HepG2 (cell line): ENCODE results near the gene CAMTA1. TPM values are rescaled to one million over a fixed set of nuclear protein-coding genes. Genes with fewer than 3 reads are reported as not detected.

Source experiments
- ATAC-seq: fragments of 200-7000 bp; cut with Tn5 transposase; 3 replicates; pipeline ENCODE4 v1.9.1; 2020; ENCODE audit warnings: mild to moderate bottlenecking, moderate library complexity
- BruUV-seq: library from RNA; stranded (reverse); fragments of 400-500 nt; replicated peaks from 2 replicates; lab custom pipeline; 2021; lab: Mats Ljungman, UMichigan
- CTCF ChIA-PET: fragments of 300-600 bp; formaldehyde crosslinking; extraction: SDS; loops from one replicate; lab custom pipeline; 2021; ENCODE audit warnings: low total read pairs, inconsistent platforms, low intra/inter-chr PET ratio; lab: Yijun Ruan, JAX
- POLR2A ChIA-PET: fragments of 350-600 bp; sonication (Branson Sonifier 250); formaldehyde crosslinking; loops from one replicate; lab custom pipeline; 2020; ENCODE audit warnings: antibody characterized with exemption, inconsistent platforms; lab: Yijun Ruan, JAX
- DNase-seq: peaks from one replicate; pipeline ENCODE4 v3.0.0-alpha.2; 2015; ENCODE audit warnings: low spot score
- FAIRE-seq: peaks from 3 replicates; lab custom pipeline; 2011; peaks lifted over from hg19 to GRCh38; lab: Jason Lieb, UNC
- H2AFZ ChIP-seq: one replicate; pipeline ENCODE4 v1.6.1; 2011; ENCODE audit warnings: low read length, inconsistent platforms
- H3K27ac ChIP-seq: fragments of 300-600 bp; 3 replicates; pipeline ENCODE4 v1.8.0; 2011; ENCODE audit warnings: mixed run types, mild to moderate bottlenecking, mixed read lengths, low read length, inconsistent platforms; ENCODE audit not compliant: insufficient read depth; ENCODE audit errors: extremely low read length
- H3K27me3 ChIP-seq, 2 experiments: fragments of 200-600 bp in 1 of 2; 2 replicates in 1 of 2; 3 replicates in 1 of 2; pipeline versions ENCODE4 v1.6.0 to v1.8.0; 2011; ENCODE audit warnings: low read length in 2 of 2, mild to moderate bottlenecking in 2 of 2, moderate library complexity in 2 of 2, inconsistent platforms in 1 of 2; ENCODE audit not compliant: insufficient read depth in 2 of 2, control insufficient read depth in 1 of 2
- H3K36me3 ChIP-seq, 2 experiments: fragments of 200-600 bp in 1 of 2; replicated peaks in 1 of 2; 2 replicates in 1 of 2; 3 replicates in 1 of 2; pipeline versions ENCODE4 v1.5.1 to v1.8.0; 2011; ENCODE audit warnings: low read length in 2 of 2, inconsistent platforms in 1 of 2; ENCODE audit not compliant: insufficient read depth in 2 of 2, control insufficient read depth in 1 of 2
- H3K4me1 ChIP-seq: 2 replicates; pipeline ENCODE4 v1.5.1; 2012; ENCODE audit warnings: low read length, inconsistent platforms; ENCODE audit not compliant: insufficient read depth
- H3K4me2 ChIP-seq: 2 replicates; pipeline ENCODE4 v1.6.0; 2011; ENCODE audit warnings: low read depth, low read length, inconsistent platforms
- H3K4me3 ChIP-seq, 3 experiments: fragments of 200-600 bp in 1 of 3; sonication (generic), shearing (Covaris generic) in 1 of 3; replicated peaks in 1 of 3; 2 replicates each; pipeline ENCODE4 v1.5.1; 2011 to 2016; ENCODE audit warnings: low read length in 3 of 3, inconsistent platforms in 2 of 3, low read depth in 2 of 3, mild to moderate bottlenecking in 2 of 3, control low read depth in 1 of 3, mixed read lengths in 1 of 3; ENCODE audit not compliant: insufficient read depth in 1 of 3
- H3K79me2 ChIP-seq: one replicate; pipeline ENCODE4 v1.6.1; 2011; ENCODE audit warnings: low read length, inconsistent platforms; ENCODE audit not compliant: insufficient read depth
- H3K9ac ChIP-seq: 2 replicates; pipeline ENCODE4 v1.6.0; 2011; ENCODE audit warnings: mild to moderate bottlenecking, low read depth, low read length, inconsistent platforms; ENCODE audit not compliant: insufficient read depth
- H3K9me3 ChIP-seq: 2 replicates; pipeline ENCODE4 v1.5.1; 2012; ENCODE audit warnings: mild to moderate bottlenecking, low read length
- H4K20me1 ChIP-seq: 2 replicates; pipeline ENCODE4 v1.6.0; 2011; ENCODE audit warnings: inconsistent platforms, mild to moderate bottlenecking, low read length, moderate library complexity; ENCODE audit not compliant: insufficient read depth
- ARID3A ChIP-seq: IDR thresholded peaks from 2 replicates; pipeline ENCODE4 v1.6.1; 2012; ENCODE audit warnings: low read depth, low read length, improper control_type of control experiment
- NCOA2 ChIP-seq: sonication (generic); formaldehyde crosslinking; IDR thresholded peaks from 2 replicates; pipeline ENCODE4 v1.8.0; 2022; ENCODE audit warnings: inconsistent platforms
- ZNF570 ChIP-seq: sonication (generic); formaldehyde crosslinking; IDR thresholded peaks from 2 replicates; pipeline ENCODE4 v1.4.0; 2020; ENCODE audit warnings: mild to moderate bottlenecking, missing genetic modification reagents, borderline replicate concordance
- ZNF746 ChIP-seq: sonication (generic); formaldehyde crosslinking; IDR thresholded peaks from 2 replicates; pipeline ENCODE4 v1.8.0; 2022; ENCODE audit warnings: mild to moderate bottlenecking, missing genetic modification reagents
- WGBS: methylation state at CpG from one replicate; pipeline ENCODE4 v1.1.6; 2017; ENCODE audit warnings: low lambda C conversion rate; 5-methylcytosine and 5-hydroxymethylcytosine counted together
- in situ Hi-C: cut with HindIII; loops from 2 replicates; pipeline ENCODE4 v1.10.0; 2017; ENCODE audit warnings: low pct_unique_long_range_greater_than_20kb; ENCODE audit not compliant: extremely low pct_ligation_motif_present
- intact Hi-C: fragments of 100-400 bp; cut with micrococcal nuclease; formaldehyde crosslinking; loops from one replicate; pipeline ENCODE4 v1.10.0; 2022; ENCODE audit not compliant: unreplicated experiment
- polyA plus RNA-seq, 8 experiments: library from polyadenylated mRNA; depleted of rRNA in 3 of 8; stranded (reverse) in 7 of 8; unstranded in 1 of 8; fragments of >200 nt; fragmentation: Illumina TruSeq in 4 of 8; extraction: Trizol in 4 of 8; gene quantifications; 2 replicates each; pipeline versions ENCODE4 v1.2.1 to v1.2.3, GENCODE V29; 2011 to 2016; ENCODE audit warnings: low read depth in 4 of 8, missing spikeins in 1 of 8, mixed read lengths in 1 of 8; ENCODE audit not compliant: insufficient read depth in 1 of 8
- total RNA-seq, 5 experiments: library from RNA; depleted of rRNA; stranded (reverse); fragments of >200 nt; fragmentation: Illumina TruSeq; extraction: Trizol; gene quantifications; 2 replicates each; pipeline ENCODE4 v1.2.3, GENCODE V29; 2016; ENCODE audit warnings: low read depth in 1 of 5
- TF ChIP-seq, protein P1 (sequence below): sonication (generic); formaldehyde crosslinking; IDR thresholded peaks from 2 replicates; pipeline ENCODE4 v1.5.0; 2020; ENCODE audit warnings: mild to moderate bottlenecking, missing genetic modification reagents

CAMTA1 gene
- total and polyA plus RNA-seq, 2 of the 13 experiments (the other 11 are each of a cell fraction or from before 2014, with no cell fraction given): 25.0 to 36.4 TPM

- TF ChIP-seq ARID3A (no peak), ZNF746 (CRISPR knock-in tag) (no peak), NCOA2 (no peak), ZNF570 (CRISPR knock-in tag) (no peak)
- TF ChIP-seq, protein P1, sequence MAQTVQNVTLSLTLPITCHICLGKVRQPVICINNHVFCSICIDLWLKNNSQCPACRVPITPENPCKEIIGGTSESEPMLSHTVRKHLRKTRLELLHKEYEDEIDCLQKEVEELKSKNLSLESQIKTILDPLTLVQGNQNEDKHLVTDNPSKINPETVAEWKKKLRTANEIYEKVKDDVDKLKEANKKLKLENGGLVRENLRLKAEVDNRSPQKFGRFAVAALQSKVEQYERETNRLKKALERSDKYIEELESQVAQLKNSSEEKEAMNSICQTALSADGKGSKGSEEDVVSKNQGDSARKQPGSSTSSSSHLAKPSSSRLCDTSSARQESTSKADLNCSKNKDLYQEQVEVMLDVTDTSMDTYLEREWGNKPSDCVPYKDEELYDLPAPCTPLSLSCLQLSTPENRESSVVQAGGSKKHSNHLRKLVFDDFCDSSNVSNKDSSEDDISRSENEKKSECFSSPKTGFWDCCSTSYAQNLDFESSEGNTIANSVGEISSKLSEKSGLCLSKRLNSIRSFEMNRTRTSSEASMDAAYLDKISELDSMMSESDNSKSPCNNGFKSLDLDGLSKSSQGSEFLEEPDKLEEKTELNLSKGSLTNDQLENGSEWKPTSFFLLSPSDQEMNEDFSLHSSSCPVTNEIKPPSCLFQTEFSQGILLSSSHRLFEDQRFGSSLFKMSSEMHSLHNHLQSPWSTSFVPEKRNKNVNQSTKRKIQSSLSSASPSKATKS (CRISPR knock-in tag): no peak
- Histone ChIP-seq H3K9ac (no peak overlapping the region), H3K79me2 (no peaks in the 10 kb centered on the region), H3K9me3 (no peaks in the 10 kb centered on the region), H3K4me1 (no peaks in the 10 kb centered on the region), H4K20me1 (no peaks in the 10 kb centered on the region), H3K4me2 (no peak overlapping the region), H3K27me3 (peaks cover 2 to 16% of the 10 kb centered on the region in 2 experiments; a peak in 3 of 5 replicates), H3K4me3 (no peak overlapping the region), H3K27ac (no peak overlapping the region), H3K36me3 (no peaks in the 10 kb centered on the region), H2AFZ (no peak overlapping the region)
- DNase-seq (no peak), ATAC-seq (no peak), FAIRE-seq (no peak)
- intact Hi-C loops: no loop called here
- ChIA-PET POLR2A (no interaction called here), CTCF (no interaction called here)
- in situ Hi-C loops: no loop called here
- no TSS peak for BruUV-seq
- 0% methylated on average over 3 of the region's 13 CpGs for WGBS
These were observed 698.6 kb downstream of the CAMTA1 start for GRCh38 chr1:7483634-7484383.
